ENCODE results near the gene TMEM40.

DNA sequence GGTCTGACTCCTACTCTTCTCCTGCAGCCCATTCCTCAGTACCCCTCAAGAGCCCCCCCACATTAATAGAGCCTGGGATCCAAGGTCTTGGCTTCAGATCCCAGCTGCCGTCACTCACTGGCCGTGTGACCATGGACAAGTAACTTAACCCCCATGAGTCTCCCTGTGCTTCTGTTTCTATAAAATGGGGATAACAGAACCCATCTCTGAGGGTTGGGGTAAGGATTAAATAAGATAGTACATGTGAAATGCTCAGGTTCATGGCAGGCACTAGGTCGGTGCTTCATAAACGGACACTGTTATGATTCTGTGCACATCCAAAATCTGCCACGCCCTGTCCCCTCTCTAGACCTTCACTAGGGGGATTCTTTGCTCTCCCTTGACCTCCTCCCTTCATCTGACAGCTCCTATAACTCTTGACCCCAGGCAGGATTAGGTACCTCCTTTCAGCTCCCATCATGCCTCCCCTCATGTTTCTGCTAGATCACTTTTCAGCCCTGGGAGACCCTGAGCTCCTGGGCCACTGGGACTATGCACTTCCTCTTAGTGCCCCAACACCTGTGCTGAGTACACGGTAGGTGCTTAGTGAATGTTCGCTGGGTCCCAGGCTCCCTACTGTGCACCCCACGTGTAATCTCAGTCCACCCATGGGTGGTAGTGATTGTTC is 39.0 kb upstream of the TMEM40 start:
- no peak for TF ChIP-seq POLR2A (IDR thresholded peaks at IDR 0.05)
- TF ChIP-seq, protein P1, sequence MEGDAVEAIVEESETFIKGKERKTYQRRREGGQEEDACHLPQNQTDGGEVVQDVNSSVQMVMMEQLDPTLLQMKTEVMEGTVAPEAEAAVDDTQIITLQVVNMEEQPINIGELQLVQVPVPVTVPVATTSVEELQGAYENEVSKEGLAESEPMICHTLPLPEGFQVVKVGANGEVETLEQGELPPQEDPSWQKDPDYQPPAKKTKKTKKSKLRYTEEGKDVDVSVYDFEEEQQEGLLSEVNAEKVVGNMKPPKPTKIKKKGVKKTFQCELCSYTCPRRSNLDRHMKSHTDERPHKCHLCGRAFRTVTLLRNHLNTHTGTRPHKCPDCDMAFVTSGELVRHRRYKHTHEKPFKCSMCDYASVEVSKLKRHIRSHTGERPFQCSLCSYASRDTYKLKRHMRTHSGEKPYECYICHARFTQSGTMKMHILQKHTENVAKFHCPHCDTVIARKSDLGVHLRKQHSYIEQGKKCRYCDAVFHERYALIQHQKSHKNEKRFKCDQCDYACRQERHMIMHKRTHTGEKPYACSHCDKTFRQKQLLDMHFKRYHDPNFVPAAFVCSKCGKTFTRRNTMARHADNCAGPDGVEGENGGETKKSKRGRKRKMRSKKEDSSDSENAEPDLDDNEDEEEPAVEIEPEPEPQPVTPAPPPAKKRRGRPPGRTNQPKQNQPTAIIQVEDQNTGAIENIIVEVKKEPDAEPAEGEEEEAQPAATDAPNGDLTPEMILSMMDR (IDR thresholded peaks at IDR 0.05 in 4 of 5, conservative IDR thresholded peaks at IDR 0.05 in 1 of 5): no peak
